DND-41 (cell line): ENCODE data around the gene P2RX2.
A peak's percentile ranks its signal among the peaks of the same experiment; 100 is the strongest.

Experiments used
- ATAC-seq: fragments of 200-7000 bp; cut with Tn5 transposase; 3 replicates; pipeline ENCODE4 v1.9.1; 2021; ENCODE audit warnings: low read depth; ENCODE audit not compliant: insufficient read depth
- DNase-seq: peaks from one replicate; pipeline ENCODE4 v3.0.0-alpha.2; 2020
- H2AFZ ChIP-seq: 2 replicates; pipeline ENCODE4 v1.6.0; 2012; ENCODE audit warnings: low read depth, low read length
- H3K27ac ChIP-seq: 2 replicates; pipeline ENCODE4 v1.5.1; 2012; ENCODE audit warnings: low read length, inconsistent platforms
- H3K27me3 ChIP-seq: fragments of 200-600 bp; sonication (generic); 2 replicates; pipeline ENCODE4 v1.6.0; 2012; ENCODE audit warnings: low read length, mild to moderate bottlenecking, inconsistent platforms; ENCODE audit not compliant: insufficient read depth, poor library complexity
- H3K36me3 ChIP-seq: 2 replicates; pipeline ENCODE4 v1.5.1; 2012; ENCODE audit warnings: low read length, inconsistent platforms; ENCODE audit not compliant: insufficient read depth
- H3K4me1 ChIP-seq: 2 replicates; pipeline ENCODE4 v1.5.1; 2012; ENCODE audit warnings: mild to moderate bottlenecking, low read length; ENCODE audit not compliant: insufficient read depth
- H3K4me2 ChIP-seq: 2 replicates; pipeline ENCODE4 v1.6.0; 2012; ENCODE audit warnings: mild to moderate bottlenecking, moderate library complexity, low read length, inconsistent platforms; ENCODE audit not compliant: insufficient read depth
- H3K4me3 ChIP-seq, 2 experiments: fragments of 200-600 bp in 1 of 2; shearing (Covaris generic) in 1 of 2; 2 replicates each; pipeline ENCODE4 v1.5.1; 2012 to 2016; ENCODE audit warnings: inconsistent platforms in 2 of 2, low read length in 2 of 2, mild to moderate bottlenecking in 2 of 2, low read depth in 1 of 2, moderate library complexity in 1 of 2
- H3K79me2 ChIP-seq: 2 replicates; pipeline ENCODE4 v1.6.0; 2012; ENCODE audit warnings: low read length, inconsistent platforms; ENCODE audit not compliant: insufficient read depth
- H3K9ac ChIP-seq: 2 replicates; pipeline ENCODE4 v1.6.0; 2012; ENCODE audit warnings: low read depth, mild to moderate bottlenecking, inconsistent platforms, low read length, moderate library complexity
- H3K9me3 ChIP-seq: 2 replicates; pipeline ENCODE4 v1.5.1; 2012; ENCODE audit warnings: low read length, moderate library complexity, mild to moderate bottlenecking, inconsistent platforms; ENCODE audit not compliant: insufficient read depth, severe bottlenecking
- H4K20me1 ChIP-seq: 2 replicates; pipeline ENCODE4 v1.6.0; 2012; ENCODE audit warnings: low read length; ENCODE audit not compliant: insufficient read depth
- CTCF ChIP-seq: IDR thresholded peaks from 2 replicates; pipeline ENCODE4 v1.5.1; 2012; ENCODE audit warnings: borderline replicate concordance, low read length, moderate library complexity, mild to moderate bottlenecking; ENCODE audit not compliant: poor library complexity, severe bottlenecking; ENCODE audit errors: extremely low read depth
- EZH2 ChIP-seq: IDR thresholded peaks from 3 replicates; pipeline ENCODE4 v1.6.1; 2012; ENCODE audit warnings: borderline replicate concordance, low read depth, mild to moderate bottlenecking, moderate library complexity, low read length, inconsistent platforms; ENCODE audit not compliant: severe bottlenecking

The P2RX2 gene

GRCh38 chr12:132651444-132652100 is 33.0 kb downstream of the P2RX2 start:
- H4K20me1 ChIP-seq, result peaks cover 18% of the 10 kb centered on the region
- ATAC-seq (no peak), DNase-seq (no peak)
- H2AFZ ChIP-seq, result no peak overlapping the region
- H3K27me3 ChIP-seq, result no peaks in the 10 kb centered on the region
- no peak overlapping the region for H3K4me3 ChIP-seq
- no peak for TF ChIP-seq EZH2
- TF ChIP-seq CTCF, result no peak
- H3K4me1 ChIP-seq, result no peaks in the 10 kb centered on the region
- H3K9me3 ChIP-seq, result no peaks in the 10 kb centered on the region
- H3K9ac ChIP-seq, result no peak overlapping the region
- no peak overlapping the region for H3K27ac ChIP-seq
- peaks cover 98% of the 10 kb centered on the region for H3K36me3 ChIP-seq
- no peaks in the 10 kb centered on the region; the same call in 1 of the 2 replicates for H3K79me2 ChIP-seq
- H3K4me2 ChIP-seq, result no peak overlapping the region

GRCh38 chr12:132653567-132654290 is 35.2 kb downstream of the P2RX2 start:
- Histone ChIP-seq H3K79me2 (no peaks in the 10 kb centered on the region; the same call in 1 of the 2 replicates), H3K4me3 (no peak overlapping the region), H3K36me3 (peaks cover 99% of the 10 kb centered on the region), H4K20me1 (peaks cover 23% of the 10 kb centered on the region), H3K27me3 (no peaks in the 10 kb centered on the region), H3K4me2 (no peak overlapping the region), H2AFZ (no peak overlapping the region), H3K4me1 (no peaks in the 10 kb centered on the region), H3K9me3 (no peaks in the 10 kb centered on the region), H3K9ac (no peak overlapping the region), H3K27ac (no peak overlapping the region)
- DNase-seq (no peak), ATAC-seq (no peak)
- no peak for TF ChIP-seq CTCF
- TF ChIP-seq EZH2, result no peak

GRCh38 chr12:132657004-132657727 is 38.6 kb downstream of the P2RX2 start:
- no peak overlapping the region for H3K4me3 ChIP-seq
- H3K4me2 ChIP-seq, result no peak overlapping the region
- H2AFZ ChIP-seq, result no peak overlapping the region
- TF ChIP-seq CTCF (peak; percentile 3), EZH2 (no peak)
- H3K27me3 ChIP-seq, result no peaks in the 10 kb centered on the region
- H3K27ac ChIP-seq, result no peak overlapping the region
- no peak for ATAC-seq
- no peak for DNase-seq
- no peak overlapping the region for H3K9ac ChIP-seq
- peaks cover 100% of the 10 kb centered on the region for H3K36me3 ChIP-seq
- peaks cover 20% of the 10 kb centered on the region; the same call in 1 of the 2 replicates for H4K20me1 ChIP-seq
- peaks cover 4% of the 10 kb centered on the region; the same call in 1 of the 2 replicates for H3K4me1 ChIP-seq
- H3K79me2 ChIP-seq, result peaks cover 9% of the 10 kb centered on the region; the same call in 1 of the 2 replicates
- H3K9me3 ChIP-seq, result no peaks in the 10 kb centered on the region
